HepG2 (cell line): ENCODE measurements around the gene AKR1B15. TPM values are rescaled to one million over a fixed set of nuclear protein-coding genes. Genes with fewer than 3 reads are reported as not detected.

Experiments used
- ATAC-seq: fragments of 200-7000 bp; cut with Tn5 transposase; 3 replicates; pipeline ENCODE4 v1.9.1; 2020; ENCODE audit warnings: mild to moderate bottlenecking, moderate library complexity
- BruUV-seq: library from RNA; stranded (reverse); fragments of 400-500 nt; replicated peaks from 2 replicates; lab custom pipeline; 2021; lab: Mats Ljungman, UMichigan
- CTCF ChIA-PET: fragments of 300-600 bp; formaldehyde crosslinking; extraction: SDS; loops from one replicate; lab custom pipeline; 2021; ENCODE audit warnings: low total read pairs, inconsistent platforms, low intra/inter-chr PET ratio; lab: Yijun Ruan, JAX
- POLR2A ChIA-PET: fragments of 350-600 bp; sonication (Branson Sonifier 250); formaldehyde crosslinking; loops from one replicate; lab custom pipeline; 2020; ENCODE audit warnings: antibody characterized with exemption, inconsistent platforms; lab: Yijun Ruan, JAX
- DNase-seq: peaks from one replicate; pipeline ENCODE4 v3.0.0-alpha.2; 2015; ENCODE audit warnings: low spot score
- FAIRE-seq: peaks from 3 replicates; lab custom pipeline; 2011; peaks lifted over from hg19 to GRCh38; lab: Jason Lieb, UNC
- H2AFZ ChIP-seq: one replicate; pipeline ENCODE4 v1.6.1; 2011; ENCODE audit warnings: low read length, inconsistent platforms
- H3K27ac ChIP-seq: fragments of 300-600 bp; 3 replicates; pipeline ENCODE4 v1.8.0; 2011; ENCODE audit warnings: mixed run types, mild to moderate bottlenecking, mixed read lengths, low read length, inconsistent platforms; ENCODE audit not compliant: insufficient read depth; ENCODE audit errors: extremely low read length
- H3K27me3 ChIP-seq, 2 experiments: fragments of 200-600 bp in 1 of 2; 2 replicates in 1 of 2; 3 replicates in 1 of 2; pipeline versions ENCODE4 v1.6.0 to v1.8.0; 2011; ENCODE audit warnings: low read length in 2 of 2, mild to moderate bottlenecking in 2 of 2, moderate library complexity in 2 of 2, inconsistent platforms in 1 of 2; ENCODE audit not compliant: insufficient read depth in 2 of 2, control insufficient read depth in 1 of 2
- H3K36me3 ChIP-seq, 2 experiments: fragments of 200-600 bp in 1 of 2; replicated peaks in 1 of 2; 2 replicates in 1 of 2; 3 replicates in 1 of 2; pipeline versions ENCODE4 v1.5.1 to v1.8.0; 2011; ENCODE audit warnings: low read length in 2 of 2, inconsistent platforms in 1 of 2; ENCODE audit not compliant: insufficient read depth in 2 of 2, control insufficient read depth in 1 of 2
- H3K4me1 ChIP-seq: 2 replicates; pipeline ENCODE4 v1.5.1; 2012; ENCODE audit warnings: low read length, inconsistent platforms; ENCODE audit not compliant: insufficient read depth
- H3K4me2 ChIP-seq: 2 replicates; pipeline ENCODE4 v1.6.0; 2011; ENCODE audit warnings: low read depth, low read length, inconsistent platforms
- H3K4me3 ChIP-seq, 3 experiments: fragments of 200-600 bp in 1 of 3; sonication (generic), shearing (Covaris generic) in 1 of 3; replicated peaks in 1 of 3; 2 replicates each; pipeline ENCODE4 v1.5.1; 2011 to 2016; ENCODE audit warnings: low read length in 3 of 3, inconsistent platforms in 2 of 3, low read depth in 2 of 3, mild to moderate bottlenecking in 2 of 3, control low read depth in 1 of 3, mixed read lengths in 1 of 3; ENCODE audit not compliant: insufficient read depth in 1 of 3
- H3K79me2 ChIP-seq: one replicate; pipeline ENCODE4 v1.6.1; 2011; ENCODE audit warnings: low read length, inconsistent platforms; ENCODE audit not compliant: insufficient read depth
- H3K9ac ChIP-seq: 2 replicates; pipeline ENCODE4 v1.6.0; 2011; ENCODE audit warnings: mild to moderate bottlenecking, low read depth, low read length, inconsistent platforms; ENCODE audit not compliant: insufficient read depth
- H3K9me3 ChIP-seq: 2 replicates; pipeline ENCODE4 v1.5.1; 2012; ENCODE audit warnings: mild to moderate bottlenecking, low read length
- H4K20me1 ChIP-seq: 2 replicates; pipeline ENCODE4 v1.6.0; 2011; ENCODE audit warnings: inconsistent platforms, mild to moderate bottlenecking, low read length, moderate library complexity; ENCODE audit not compliant: insufficient read depth
- HOXA7 ChIP-seq: sonication (generic); formaldehyde crosslinking; IDR thresholded peaks from 2 replicates; pipeline ENCODE4 v1.8.1; 2022; ENCODE audit warnings: mild to moderate bottlenecking, missing genetic modification reagents, moderate library complexity
- SAP130 ChIP-seq: IDR thresholded peaks from 2 replicates; pipeline ENCODE4 v1.6.1; 2016; ENCODE audit warnings: low read depth
- SIX4 ChIP-seq: sonication (generic); formaldehyde crosslinking; IDR thresholded peaks from 2 replicates; pipeline ENCODE4 v1.4.0; 2020; ENCODE audit warnings: missing genetic modification reagents
- TGIF2 ChIP-seq: IDR thresholded peaks from 2 replicates; pipeline ENCODE4 v1.6.1; 2016; ENCODE audit warnings: control low read depth, missing compliant biosample characterization
- WGBS: methylation state at CpG from one replicate; pipeline ENCODE4 v1.1.6; 2017; ENCODE audit warnings: low lambda C conversion rate; 5-methylcytosine and 5-hydroxymethylcytosine counted together
- in situ Hi-C: cut with HindIII; loops from 2 replicates; pipeline ENCODE4 v1.10.0; 2017; ENCODE audit warnings: low pct_unique_long_range_greater_than_20kb; ENCODE audit not compliant: extremely low pct_ligation_motif_present
- intact Hi-C: fragments of 100-400 bp; cut with micrococcal nuclease; formaldehyde crosslinking; loops from one replicate; pipeline ENCODE4 v1.10.0; 2022; ENCODE audit not compliant: unreplicated experiment
- polyA plus RNA-seq, 8 experiments: library from polyadenylated mRNA; depleted of rRNA in 3 of 8; stranded (reverse) in 7 of 8; unstranded in 1 of 8; fragments of >200 nt; fragmentation: Illumina TruSeq in 4 of 8; extraction: Trizol in 4 of 8; gene quantifications; 2 replicates each; pipeline versions ENCODE4 v1.2.1 to v1.2.3, GENCODE V29; 2011 to 2016; ENCODE audit warnings: low read depth in 4 of 8, missing spikeins in 1 of 8, mixed read lengths in 1 of 8; ENCODE audit not compliant: insufficient read depth in 1 of 8
- total RNA-seq, 5 experiments: library from RNA; depleted of rRNA; stranded (reverse); fragments of >200 nt; fragmentation: Illumina TruSeq; extraction: Trizol; gene quantifications; 2 replicates each; pipeline ENCODE4 v1.2.3, GENCODE V29; 2016; ENCODE audit warnings: low read depth in 1 of 5

Gene AKR1B15
- total and polyA plus RNA-seq, 2 of the 13 experiments (the other 11 are each of a cell fraction or from before 2014, with no cell fraction given), result 0.77 TPM; not detected in 1

- no peak for ATAC-seq
- no peak overlapping the region for H3K4me2 ChIP-seq
- CTCF ChIA-PET, result no interaction called here
- DNase-seq, result no peak
- BruUV-seq, result no TSS peak
- H2AFZ ChIP-seq, result no peak overlapping the region
- no peaks in the 10 kb centered on the region for H3K4me1 ChIP-seq
- no peaks in the 10 kb centered on the region for H3K36me3 ChIP-seq
- 59% methylated on average over 6 of the region's 6 CpGs for WGBS
- no peak overlapping the region for H3K27ac ChIP-seq
- no peaks in the 10 kb centered on the region; the same call in 1 of the 2 replicates for H3K9me3 ChIP-seq
- POLR2A ChIA-PET, result no interaction called here
- H3K27me3 ChIP-seq, result peaks cover 0 to 15% of the 10 kb centered on the region in 2 experiments; a peak in 3 of 5 replicates
- in situ Hi-C loops (no loop called here), intact Hi-C loops (no loop called here)
- no peak overlapping the region for H3K4me3 ChIP-seq
- H4K20me1 ChIP-seq, result no peaks in the 10 kb centered on the region
- FAIRE-seq, result no peak
- no peaks in the 10 kb centered on the region for H3K79me2 ChIP-seq
- H3K9ac ChIP-seq, result no peak overlapping the region
- TF ChIP-seq SIX4 (no peak), HOXA7 (CRISPR knock-in tag) (no peak), TGIF2 (CRISPR knock-in tag) (no peak)
These were observed 23.0 kb downstream of the AKR1B15 start for GRCh38 chr7:134571746-134572461.

GRCh38 chr7:134574322-134574721, 25.4 kb downstream of the AKR1B15 start:
- H3K27ac ChIP-seq, result no peak overlapping the region
- no peak for FAIRE-seq
- CTCF ChIA-PET, result no interaction called here

More at GRCh38 chr7:134574322-134574721, 25.4 kb downstream of the AKR1B15 start:
- in situ Hi-C loops, result no loop called here
- DNase-seq, result no peak
- no peaks in the 10 kb centered on the region for H3K79me2 ChIP-seq
- no peak for TF ChIP-seq SAP130
- TF ChIP-seq, all 625 proteins: peak for 0
- Histone ChIP-seq H3K36me3 (no peaks in the 10 kb centered on the region), H3K27me3 (no peaks in the 10 kb centered on the region; a peak in 2 of 5 replicates), H2AFZ (no peak overlapping the region), H4K20me1 (no peaks in the 10 kb centered on the region), H3K9me3 (no peaks in the 10 kb centered on the region; the same call in 1 of the 2 replicates), H3K9ac (no peak overlapping the region), H3K4me1 (0 out of 2 replicates have a peak, but pooled peaks cover 2% of the 10 kb centered on the region), H3K4me3 (no peak overlapping the region), H3K4me2 (no peak overlapping the region)
- POLR2A ChIA-PET, result no interaction called here
- no TSS peak for BruUV-seq
- no peak for ATAC-seq
- intact Hi-C loops, result no loop called here
- WGBS, result 3% methylated on average over 2 of the region's 2 CpGs
